Stimulated activated CD8-positive, alpha-beta memory T cell treated with anti-CD3 and anti-CD28 coated beads, Interleukin-15, amount 100 ng/mL, for 24 hours (primary cell): Measurements from ENCODE around the gene MTX1.

ENCODE experiments used
- DNase-seq: peaks from one replicate; pipeline ENCODE4 v3.0.0-alpha.2; 2020; ENCODE audit warnings: low read depth

MTX1 gene

DNA sequence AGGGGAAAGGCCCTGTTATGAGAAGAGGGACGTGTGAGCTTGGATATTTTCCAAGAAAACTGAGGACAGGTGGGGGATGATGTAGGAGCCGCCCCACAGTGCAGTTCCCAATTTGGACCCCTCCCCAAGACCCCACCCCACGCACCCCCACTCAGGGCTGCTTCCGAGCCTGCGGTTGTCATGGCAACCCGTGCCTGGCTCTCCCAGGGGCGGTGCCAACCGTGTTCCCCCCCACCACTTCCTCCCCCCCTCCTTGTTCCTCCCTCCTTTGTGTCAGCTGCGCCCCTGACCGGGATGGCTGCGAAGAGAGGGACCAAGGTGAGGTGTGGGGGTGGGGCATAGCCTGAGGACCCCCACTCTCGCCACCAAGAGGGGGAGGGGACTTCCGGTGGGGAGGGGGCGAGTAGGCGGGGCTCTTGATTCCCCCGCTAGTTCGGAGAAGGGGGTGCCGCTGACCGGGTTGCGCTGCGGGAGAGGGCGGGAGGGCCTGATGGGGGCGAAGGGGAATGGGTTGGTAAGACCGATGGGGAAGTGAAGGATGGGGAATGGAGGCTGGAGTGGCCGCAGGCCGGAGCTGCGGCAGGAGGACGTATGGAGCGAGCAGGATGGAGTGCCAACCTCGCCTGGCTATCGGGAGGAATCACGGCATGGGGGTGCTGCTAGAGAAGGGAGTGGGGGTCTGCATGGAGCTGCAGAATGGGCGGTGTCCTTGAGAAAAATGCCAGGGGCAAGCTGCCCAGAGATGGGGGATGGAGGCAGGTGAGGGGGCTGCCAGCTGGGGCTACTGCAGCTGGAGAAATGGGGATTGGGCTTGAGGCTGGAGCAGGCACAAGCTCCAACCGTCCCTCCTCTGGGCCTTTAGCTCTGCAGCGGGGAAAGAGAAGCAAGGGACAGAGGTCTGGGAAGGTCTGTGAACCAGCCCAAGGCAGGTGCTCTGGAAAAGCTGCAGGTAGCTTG, 33.9 kb upstream of the MTX1 start:
- DNase-seq: no peak

DNA sequence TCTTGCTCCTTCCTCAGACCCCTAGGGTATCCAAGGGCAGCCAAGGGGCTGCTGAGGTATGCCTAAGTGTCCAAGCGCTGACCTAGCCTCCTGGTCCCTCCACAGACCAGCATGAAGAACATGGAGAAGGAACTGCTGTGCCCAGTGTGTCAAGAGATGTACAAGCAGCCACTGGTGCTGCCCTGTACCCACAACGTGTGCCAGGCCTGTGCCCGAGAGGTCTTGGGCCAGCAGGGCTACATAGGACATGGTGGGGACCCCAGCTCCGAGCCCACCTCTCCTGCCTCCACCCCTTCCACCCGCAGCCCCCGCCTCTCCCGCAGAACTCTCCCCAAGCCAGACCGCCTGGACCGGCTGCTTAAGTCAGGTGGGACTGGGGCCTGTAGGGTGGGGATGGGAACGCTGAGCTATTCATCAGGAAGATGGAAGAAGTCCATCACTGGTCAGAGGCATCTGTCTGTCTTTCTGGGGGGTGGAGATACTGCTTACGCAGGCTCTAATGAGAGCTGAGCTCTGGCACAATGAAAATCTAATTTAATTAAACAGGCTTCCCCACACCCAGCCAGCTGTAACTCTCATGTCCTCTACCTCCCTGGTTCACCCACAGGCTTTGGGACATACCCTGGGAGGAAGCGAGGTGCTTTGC, 33.1 kb upstream of the MTX1 start:
- no peak for DNase-seq

DNA sequence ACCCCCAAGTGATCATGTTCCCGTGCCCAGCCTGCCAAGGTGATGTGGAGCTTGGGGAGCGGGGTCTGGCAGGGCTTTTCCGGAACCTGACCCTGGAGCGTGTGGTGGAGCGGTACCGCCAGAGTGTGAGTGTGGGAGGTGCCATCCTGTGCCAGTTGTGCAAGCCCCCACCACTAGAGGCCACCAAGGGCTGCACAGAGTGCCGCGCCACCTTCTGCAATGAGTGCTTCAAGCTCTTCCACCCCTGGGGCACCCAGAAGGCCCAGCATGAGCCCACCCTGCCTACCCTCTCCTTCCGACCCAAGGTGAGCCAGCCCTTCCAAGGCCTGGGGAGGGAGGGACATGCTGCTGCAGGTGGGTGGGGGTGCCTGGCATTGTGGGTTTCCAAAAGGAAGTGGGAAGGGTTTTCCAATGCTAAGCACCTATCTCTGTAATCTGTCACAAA, 32.5 kb upstream of the MTX1 start:
- no peak for DNase-seq

DNA sequence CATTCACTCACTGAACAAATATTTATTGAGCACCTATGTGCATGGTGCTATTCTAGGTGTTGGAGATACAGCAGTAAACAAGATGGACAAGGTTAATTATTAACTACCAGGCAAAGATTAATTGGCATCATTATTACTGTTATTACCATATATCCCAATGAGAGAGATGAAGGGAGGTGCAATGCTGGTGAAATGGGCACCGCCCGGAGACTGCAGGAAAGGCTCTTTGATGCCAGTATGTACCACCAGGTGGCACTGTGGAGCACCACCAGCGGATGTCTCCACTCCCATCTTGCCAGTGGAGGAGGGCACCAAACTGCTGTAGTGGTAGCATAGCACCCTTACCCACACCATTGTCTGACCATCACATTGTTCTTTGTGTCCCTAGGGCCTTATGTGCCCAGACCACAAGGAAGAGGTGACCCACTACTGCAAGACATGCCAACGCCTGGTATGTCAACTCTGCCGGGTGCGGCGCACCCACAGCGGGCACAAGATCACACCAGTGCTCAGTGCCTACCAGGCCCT, 31.9 kb upstream of the MTX1 start:
- DNase-seq: peak; percentile 73

DNA sequence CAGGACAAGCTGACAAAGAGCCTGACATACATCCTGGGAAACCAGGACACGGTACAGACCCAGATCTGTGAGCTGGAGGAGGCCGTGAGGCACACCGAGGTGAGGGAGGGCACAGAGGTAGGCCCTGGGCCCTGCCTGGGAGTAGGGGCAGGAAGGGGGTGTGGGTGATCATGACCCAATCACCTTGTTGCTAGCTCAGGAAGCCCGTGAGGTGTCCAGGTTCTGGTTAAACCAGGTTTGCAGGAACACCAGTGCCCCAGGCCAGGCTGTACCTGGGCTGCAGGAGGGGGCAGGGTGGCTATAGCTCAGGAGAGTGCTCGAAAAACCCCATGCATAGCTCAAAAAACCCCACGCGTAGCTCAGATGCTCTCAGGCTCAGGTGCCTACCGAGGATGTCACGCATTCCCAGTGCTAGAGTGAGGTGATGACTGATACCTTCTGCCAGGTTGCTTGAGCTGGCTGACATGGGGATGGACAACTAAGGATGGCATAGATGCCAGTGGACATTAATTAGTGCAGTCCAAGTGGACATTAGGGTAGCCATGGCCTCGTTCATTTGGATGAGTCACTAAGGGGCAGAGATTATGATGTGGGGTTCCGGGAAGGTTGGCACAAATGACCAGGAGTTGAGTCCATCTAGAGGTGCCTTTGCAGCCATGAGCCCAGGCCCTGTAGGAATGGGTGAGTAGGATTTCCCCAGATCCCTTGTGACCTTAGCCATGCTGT, 31.1 kb upstream of the MTX1 start:
- DNase-seq: no peak

DNA sequence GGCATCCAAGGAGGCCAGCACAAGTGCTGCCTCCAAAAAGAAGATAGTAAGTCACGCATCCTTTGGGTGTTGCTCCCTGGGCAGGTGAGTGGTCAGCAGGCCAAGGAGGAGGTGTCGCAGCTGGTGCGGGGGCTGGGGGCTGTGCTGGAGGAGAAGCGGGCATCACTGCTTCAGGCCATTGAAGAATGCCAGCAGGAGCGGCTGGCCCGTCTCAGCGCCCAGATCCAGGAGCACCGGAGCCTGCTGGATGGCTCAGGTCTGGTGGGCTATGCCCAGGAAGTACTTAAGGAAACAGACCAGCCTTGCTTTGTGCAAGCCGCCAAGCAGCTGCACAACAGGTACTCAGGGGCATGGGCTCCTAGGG, 30.6 kb upstream of the MTX1 start:
- DNase-seq: no peak

DNA sequence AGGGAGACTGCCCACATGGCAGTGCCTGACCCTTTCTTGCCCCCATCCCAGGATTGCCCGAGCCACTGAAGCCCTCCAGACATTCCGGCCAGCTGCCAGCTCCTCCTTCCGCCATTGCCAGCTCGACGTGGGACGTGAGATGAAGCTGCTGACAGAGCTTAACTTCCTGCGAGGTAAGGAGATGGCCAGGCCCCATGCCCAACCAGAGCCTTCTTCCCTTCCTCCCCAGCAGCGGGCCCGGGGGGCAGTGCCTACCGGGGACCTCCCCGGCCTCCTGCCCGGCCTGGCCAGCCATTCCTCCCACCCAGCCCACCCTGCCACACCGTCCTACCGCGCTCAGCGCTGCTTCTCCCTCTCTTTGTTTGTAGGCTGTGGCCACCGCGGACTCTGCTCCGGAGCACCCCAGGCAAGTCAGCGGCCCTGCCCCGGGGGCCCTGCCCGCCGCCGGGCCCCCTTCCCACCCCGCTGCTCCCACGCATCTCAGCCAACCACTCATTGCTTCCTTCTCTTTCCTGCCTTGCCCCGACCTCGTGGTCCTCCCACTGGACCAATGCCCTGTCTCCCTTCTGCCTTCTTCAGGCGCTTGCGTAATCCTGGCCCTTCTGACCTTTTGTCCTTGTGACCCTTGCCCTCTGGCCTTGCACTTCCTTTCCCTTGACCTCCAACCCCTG, 29.9 kb upstream of the MTX1 start:
- DNase-seq: no peak

DNA sequence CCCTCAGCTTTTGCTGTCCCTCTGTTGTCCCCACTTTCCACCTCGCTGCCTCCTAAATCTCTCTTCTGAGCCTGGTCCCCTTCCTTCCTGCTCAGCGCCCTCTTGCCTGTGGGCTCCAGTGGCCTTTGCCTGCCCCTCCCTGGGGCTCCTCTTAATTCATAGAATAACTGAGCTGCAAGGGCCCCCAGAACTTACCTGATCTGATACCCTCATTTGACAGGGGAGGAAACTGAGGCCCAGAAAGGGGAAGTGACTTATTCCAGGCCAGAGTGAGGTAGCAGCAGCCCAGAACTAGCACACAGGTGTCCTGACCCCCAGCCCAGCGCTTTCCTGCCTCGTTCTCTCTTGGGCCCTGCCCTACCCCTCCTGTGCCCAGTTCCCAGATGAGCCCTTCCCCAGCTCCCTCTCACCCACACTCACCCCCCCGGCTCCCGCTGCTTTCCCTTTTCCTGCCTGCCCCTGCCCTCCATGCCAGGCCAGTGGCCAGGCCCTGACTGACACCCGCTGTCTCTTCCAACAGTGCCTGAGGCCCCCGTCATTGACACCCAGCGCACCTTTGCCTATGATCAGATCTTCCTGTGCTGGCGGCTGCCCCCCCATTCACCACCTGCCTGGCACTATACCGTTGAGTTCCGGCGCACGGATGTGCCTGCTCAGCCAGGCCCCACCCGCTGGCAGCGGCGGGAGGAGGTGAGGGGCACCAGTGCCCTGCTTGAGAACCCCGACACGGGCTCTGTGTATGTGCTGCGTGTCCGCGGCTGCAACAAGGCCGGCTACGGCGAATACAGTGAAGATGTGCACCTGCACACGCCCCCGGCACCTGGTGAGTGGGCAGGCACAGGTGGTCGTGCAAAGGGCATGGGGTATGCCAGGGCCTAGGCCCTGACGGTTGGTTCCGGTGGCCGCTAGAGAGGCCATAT, 29.1 kb upstream of the MTX1 start:
- no peak for DNase-seq

DNA sequence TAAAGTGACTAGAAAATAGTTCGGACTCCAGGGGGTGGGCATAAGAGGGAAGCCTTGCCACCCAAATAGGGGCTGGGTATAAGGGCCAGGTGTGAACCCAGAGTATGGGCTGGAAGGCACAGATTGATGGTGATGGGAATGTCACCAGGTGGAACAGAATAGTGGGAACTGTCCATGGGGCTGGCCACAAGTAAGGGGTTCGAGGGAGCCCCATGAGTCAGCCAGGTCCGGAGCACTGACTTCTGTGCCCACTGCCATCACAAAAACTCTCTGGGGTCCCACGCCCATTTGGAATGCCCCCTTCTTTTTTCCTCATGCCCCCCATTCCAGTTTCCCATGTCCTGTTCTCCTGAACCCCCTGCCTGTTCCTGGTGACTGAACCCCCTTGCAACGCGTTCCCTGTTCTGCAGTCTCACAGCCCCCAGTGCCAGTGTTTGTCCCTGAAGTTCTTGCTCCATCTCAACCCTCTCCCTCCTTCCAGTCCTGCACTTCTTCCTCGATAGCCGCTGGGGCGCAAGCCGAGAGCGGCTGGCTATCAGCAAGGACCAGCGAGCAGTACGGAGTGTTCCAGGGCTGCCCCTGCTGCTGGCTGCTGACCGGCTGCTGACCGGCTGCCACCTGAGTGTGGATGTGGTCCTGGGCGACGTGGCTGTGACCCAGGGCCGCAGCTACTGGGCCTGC, 27.0 kb upstream of the MTX1 start:
- no peak for DNase-seq

DNA sequence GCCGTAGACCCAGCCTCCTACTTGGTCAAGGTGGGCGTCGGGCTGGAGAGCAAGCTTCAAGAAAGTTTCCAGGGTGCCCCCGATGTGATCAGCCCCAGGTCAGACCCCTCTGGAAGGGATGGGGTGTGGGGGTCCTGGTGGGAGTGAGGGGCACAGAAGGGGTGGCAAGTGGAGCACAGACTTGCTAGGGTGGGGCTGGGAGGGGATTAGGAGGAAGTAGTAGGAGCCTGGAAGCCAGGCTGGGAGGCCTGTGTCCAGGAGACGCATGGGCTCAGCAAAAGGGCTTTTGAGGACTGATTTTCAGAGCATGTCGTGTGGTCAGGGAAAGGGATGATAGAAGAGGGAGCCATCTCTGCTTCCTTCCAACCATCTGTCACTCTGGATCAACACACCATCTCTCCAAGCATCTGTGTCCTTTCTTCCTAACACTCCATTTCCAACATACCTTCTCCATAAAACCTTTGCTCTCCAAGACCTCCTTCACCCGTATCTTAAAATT, 26.4 kb upstream of the MTX1 start:
- DNase-seq: no peak

DNA sequence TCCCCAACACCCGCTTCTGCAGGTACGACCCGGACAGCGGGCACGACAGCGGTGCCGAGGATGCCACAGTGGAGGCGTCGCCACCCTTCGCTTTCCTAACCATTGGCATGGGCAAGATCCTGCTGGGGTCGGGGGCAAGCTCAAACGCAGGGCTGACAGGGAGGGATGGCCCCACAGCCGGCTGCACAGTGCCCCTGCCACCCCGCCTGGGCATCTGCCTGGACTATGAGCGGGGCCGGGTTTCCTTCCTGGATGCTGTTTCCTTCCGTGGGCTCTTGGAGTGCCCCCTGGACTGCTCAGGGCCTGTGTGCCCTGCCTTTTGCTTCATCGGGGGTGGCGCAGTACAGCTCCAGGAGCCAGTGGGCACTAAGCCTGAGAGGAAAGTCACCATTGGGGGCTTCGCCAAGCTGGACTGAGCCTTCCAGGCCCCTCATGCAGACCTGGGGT, 24.7 kb upstream of the MTX1 start:
- no peak for DNase-seq

DNA sequence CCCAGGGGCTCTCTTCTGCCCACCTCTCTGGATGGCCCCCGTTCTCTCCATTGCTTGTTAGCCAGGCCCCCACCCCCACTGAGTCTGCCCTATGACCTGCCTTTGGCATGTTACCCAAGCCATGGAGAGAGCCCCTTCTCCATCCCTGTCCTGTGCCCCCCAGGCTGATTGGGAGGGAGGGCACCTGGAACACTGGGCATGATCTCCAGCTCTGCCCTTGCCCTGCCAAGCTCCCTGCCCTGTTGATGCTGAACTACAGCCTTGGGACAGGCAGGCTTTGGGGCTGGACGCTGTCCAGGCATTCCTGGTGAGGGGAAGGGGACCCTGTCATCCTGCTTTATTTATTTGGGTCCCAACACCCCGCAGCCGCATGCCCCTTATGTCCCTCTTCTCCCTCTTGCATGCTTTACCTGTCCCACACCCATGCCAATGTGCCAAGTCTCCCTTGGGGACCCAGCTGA, 24.1 kb upstream of the MTX1 start:
- DNase-seq: no peak

DNA sequence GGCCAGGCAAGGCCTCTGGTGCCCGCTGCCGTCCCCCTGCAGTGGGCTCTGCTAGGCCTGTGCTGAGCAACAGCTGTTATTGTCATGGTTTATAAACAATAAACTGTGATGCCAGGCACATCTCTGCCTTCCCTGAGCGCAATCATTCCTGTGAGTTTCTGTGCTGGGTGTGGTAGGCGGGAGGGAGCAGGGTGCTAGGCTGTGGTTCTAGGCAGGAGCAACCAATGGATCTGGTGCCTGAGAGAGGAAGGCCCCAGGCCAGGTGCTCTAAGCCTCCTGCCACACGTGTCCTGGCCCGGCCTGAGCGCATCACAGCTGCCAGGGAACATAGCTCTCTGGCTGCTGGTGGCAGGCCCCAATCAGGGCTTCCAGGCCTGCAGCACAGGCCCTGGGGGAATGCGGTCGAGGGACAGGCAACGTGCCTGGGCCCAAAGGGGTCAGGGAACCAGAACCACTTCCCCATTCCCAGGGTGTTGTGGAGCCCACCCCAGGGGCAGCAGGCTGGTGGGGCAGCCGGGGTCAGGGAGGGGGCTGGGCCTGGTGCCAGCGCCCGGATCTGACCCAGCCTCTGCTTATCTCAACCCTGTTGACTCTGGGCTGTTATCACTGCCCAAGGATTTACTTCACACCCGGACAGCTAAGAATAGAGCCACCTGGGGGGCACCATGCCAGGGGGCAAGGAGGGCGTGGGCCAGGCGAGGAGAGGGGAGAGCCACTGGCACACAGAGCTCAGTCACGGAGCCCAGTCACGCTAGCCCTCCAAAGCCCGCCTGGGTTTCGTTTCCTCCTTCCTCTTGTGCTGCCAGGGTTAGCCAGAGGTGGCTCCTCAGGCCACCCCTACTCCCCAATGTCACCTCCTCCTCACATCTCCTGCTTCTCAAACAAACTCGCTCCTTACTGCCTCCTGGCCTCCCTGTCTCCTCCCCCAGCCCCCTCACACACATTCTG, 23.4 kb upstream of the MTX1 start:
- no peak for DNase-seq

DNA sequence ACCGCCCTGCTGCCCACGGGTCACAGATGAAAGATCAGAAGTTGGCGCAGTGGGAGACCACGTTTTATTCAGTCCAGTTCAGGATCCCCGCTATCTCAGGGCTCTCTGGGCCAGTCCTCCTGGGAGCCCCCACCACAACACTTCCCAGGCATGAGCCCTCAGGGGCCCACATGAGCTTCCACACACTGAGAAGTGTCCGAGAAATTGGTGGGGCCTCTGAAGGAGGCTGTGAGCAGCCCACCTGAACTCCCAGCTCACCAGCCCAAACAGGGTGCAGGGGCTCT, 22.8 kb upstream of the MTX1 start:
- DNase-seq: no peak

DNA sequence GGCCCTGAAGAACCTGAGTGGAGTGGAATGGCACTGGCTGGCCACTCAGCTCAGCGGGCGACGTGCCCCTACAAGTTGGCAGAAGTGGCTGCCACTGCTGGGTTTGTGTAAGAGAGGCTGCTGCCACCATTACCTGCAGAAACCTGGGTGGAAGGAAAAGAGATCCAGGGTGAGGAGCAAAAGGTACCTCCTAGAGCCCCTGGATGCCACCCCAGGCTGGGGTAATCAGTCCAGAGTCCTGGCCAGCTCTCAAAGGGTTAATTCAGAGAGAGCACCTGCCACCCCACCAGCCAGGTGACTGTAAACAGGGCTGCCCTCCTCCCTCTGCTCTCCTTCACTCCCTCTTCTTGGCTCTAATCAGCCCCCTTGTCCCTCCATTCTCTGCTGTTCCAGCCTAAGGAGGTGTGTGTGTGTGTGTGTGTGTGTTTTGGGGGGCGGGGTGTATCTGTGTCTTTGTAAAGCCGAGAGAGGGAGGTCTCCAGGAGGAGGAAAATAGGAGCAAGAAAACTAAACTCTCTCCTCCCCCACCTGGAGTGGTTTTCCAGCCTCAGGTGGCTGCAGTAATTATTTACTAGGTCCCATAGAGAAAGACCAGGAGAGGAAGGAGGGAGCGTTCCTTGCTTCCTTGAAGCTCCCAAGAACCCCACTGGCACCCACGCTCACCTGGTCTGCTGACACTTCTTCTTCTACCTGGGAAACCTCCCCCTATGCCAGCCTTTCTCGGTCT, 22.3 kb upstream of the MTX1 start:
- no peak for DNase-seq

DNA sequence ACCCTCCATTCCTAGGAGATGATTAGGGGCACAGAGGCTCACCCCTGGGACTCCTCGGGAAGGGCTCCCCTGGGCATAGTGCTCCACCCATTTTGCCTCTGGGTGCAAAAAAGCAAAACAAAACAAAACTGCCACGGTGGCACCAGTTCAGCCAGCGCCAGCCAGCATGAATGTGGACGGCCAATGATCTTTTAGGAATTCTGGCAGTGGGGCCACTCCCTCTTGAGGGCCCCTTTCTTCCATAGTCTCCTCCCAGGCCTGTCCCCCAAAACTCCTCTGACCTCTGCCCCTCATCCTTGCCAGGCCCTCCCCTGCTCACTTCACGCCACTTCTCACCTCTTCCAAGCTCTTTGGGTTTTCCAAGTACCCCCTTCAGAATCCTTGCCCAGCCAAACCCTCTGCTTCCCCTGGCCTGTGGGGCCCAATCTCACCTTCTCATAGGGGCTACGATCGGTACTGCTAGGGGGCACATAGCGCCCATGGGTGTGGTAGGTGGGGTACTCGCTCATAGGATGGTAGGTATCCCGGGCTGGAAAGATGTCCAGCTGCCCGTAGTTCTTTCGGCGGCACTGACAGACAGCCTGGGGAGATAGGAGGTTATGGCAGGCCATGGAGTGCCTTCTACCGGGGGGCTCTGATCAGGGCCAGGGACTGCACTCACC, 21.6 kb upstream of the MTX1 start:
- no peak for DNase-seq

DNA sequence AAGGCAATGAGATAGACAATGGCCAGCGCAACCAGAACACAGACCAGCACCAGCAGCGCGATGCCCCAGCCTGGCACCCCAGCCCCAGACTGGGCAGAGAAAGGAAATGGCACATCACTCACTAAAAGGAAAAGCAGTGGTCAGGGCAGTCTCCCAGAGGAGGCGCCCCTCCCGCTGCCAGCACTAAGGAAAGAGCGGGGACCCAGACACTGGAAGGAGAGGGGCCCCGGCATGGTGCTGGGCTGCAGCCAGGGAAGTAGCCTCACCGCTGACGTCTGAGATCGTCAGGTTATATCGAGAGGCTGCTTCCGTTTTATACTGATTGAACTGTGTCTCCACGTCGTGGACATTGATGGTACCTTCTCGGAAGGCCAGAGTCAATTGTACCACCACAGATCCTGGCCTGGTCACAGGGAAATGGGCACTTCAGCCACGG, 21.0 kb upstream of the MTX1 start:
- no peak for DNase-seq

DNA sequence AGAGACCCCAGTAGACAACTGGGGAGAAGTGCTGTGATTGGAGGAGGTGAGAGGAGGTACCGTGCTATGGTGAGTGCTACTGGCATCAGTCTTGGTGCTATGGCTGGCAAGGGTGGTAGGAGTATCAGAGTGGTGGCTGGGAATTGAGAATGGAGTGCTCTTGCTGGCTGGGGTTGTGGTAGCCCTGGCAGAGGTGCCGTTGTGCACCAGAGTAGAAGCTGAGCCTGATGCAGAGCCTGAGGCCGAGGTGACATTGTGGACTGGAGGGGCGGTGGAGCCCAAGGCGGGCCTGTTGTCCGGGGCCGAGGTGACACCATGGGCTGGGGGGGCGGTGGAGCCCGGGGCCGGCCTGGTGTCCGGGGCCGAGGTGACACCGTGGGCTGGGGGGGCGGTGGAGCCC, 20.2 kb upstream of the MTX1 start:
- no peak for DNase-seq
